ENCODE data around the gene INHBE. TPM values are rescaled to one million over a fixed set of nuclear protein-coding genes. Genes with fewer than 3 reads are reported as not detected.

Gene INHBE
- 0.34 and 1.5 TPM in 2 replicates for total RNA-seq

DNA sequence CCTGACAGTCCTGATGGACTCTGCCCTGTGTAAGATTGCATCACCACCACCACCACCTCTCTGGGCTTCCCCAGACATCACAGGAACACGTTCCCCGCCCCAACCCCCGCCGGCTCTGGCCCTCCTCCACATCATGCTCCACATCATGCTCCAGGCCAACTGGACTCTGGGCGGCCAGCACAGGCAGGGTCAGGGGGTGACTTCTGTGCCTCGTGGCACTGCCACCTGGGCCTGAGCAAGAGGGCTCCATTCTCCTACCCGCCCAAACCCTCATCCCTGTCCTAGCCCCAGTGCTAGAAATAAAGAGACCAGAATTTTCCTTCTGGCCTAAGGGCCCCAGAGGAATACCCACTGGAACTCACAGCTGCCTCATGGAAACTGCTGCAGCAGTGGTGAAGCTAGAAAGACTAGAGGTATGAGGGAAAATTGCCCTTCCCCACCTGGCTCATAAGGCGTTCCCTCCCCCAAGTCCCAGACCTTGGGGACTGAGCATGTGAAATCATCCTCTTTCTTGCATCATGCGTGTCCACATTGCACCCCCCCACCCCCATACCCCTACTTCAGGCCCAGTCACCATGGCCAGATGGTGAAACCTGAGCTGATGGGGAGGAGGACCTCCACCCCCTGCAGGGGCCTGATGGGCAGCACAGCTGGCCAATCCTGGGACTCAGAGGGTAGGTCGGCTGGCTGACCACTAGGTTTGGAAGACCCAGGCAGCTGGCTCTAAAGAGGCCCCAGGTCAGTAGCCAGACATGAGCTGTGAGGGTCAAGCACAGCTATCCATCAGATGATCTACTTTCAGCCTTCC is at the start of gene INHBE:
TSS of gene INHBE (plus strand) at position 742 of the 808 bp plus-strand sequence. CDS start 230 bp downstream, outside the sequence.

GRCh38 chr12:57430931-57431566 is 24.1 kb upstream of the INHBE start, which contains the start of gene R3HDM2:
Gene R3HDM2, minus strand, starts transcription at chr12:57431043. Its CDS starts 120,615 bp downstream, at chr12:57310428.

DNA sequence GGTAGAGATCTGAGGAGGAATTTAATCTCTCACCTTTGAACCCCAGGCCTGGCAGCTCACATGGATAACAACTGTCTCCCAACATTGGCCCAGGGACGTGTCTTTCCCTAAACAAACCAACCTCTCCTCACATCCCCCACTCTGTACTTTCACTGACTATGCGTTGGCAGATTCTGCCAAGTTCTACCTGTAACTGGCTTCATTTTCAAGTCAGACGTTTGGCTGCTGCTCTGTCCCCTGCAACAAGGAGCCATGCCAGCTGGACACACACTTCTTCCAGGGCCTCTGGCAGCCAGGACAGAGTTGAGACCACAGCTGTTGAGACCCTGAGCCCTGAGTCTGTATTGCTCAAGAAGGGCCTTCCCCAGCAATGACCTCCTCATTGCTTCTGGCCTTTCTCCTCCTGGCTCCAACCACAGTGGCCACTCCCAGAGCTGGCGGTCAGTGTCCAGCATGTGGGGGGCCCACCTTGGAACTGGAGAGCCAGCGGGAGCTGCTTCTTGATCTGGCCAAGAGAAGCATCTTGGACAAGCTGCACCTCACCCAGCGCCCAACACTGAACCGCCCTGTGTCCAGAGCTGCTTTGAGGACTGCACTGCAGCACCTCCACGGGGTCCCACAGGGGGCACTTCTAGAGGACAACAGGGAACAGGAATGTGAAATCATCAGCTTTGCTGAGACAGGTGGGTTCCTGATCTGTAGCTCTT is 20.4 kb upstream of the INHBE start, which contains the start of gene INHBC:
TSS of gene INHBC (plus strand) at position 268 of the 707 bp plus-strand sequence. CDS start at position 371, 103 bp downstream.

DNA sequence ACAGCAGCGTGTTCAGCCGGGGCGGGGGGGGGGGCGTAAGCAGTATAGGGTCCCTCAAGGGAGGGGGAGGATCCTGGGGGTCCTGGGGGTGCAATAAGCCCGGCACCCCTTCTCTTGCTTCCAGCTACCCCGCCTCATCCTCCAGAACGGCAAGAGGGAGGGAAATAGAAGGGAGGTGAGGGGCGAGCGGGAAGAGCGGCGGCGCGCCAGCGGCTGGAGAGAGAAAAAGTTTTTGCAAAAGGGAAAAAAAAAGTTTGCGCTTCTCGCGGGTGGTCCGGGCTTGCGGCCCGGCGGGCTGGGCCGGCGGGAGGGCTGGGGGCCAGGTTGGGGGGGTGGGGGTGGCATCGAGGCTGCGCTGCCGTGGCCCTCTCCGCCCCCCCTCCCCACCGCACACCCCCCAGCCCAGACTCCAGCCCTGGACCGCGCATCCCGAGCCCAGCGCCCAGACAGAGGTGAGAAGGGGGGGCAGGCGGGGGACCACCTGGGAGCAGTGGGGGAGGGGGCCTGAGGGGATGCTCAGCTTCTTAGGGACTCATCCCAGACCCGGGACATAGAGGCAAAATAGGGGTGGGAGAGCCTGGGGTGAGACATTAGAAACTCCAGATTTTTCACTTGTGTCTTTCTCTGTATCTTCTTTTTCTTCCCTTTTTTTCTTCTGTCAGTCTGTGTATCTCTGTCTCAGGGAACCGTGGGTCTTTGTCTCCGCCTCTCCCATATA is 4.8 kb downstream of the INHBE start, which contains the start of gene GLI1:
TSS of gene GLI1 (plus strand) at position 36 of the 718 bp plus-strand sequence. CDS start 3,907 bp downstream, outside the sequence.

GRCh38 chr12:57479376-57480115 is 24.4 kb downstream of the INHBE start, which contains the start of gene ARHGAP9:
Gene ARHGAP9, minus strand, starts transcription at chr12:57479866. Its CDS starts 460 bp downstream, at chr12:57479406.

DNA sequence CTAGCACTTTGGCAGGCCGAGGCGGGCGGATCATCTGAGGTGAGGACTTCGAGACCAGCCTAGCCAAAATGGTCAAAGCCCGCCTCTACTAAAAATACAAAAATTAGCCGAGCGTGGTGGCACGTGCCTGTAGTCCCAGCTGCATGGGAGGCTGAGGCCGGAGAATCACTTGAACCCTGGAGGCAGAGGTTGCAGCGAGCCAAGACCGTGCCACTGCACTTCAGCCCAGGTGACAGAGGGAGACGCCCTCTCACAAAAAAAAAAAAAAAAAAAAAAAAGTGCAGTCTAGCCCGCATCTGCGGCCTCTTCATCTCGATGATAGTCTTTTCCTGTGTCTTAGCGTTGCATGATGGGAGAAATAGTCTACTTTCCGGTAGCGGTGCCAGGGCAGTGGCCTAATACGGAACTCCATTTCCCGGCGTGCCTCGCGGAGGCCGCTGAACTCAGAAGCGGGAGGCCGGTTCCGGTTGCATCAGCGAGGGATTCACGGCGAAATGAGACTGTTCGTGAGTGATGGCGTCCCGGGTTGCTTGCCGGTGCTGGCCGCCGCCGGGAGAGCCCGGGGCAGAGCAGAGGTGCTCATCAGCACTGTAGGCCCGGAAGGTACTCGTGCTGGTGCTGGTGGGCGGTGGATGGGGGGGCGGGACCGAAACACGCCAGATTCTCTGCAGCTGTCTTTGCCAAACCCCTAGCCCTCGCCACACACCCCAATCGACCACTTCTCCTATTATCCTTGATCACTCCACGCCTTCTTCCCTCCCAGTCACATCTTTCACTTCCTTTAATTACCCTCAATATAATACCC is 32.7 kb downstream of the INHBE start, which contains the start of gene MARS1:
TSS of gene MARS1 (plus strand) at position 472 of the 805 bp plus-strand sequence. CDS start at position 495, 23 bp downstream.

Other genes starting within 250 kb of the INHBE start
- gene NXPH4, start 238.5 kb upstream of the INHBE start, total RNA-seq, result 1.0 and 14.2 TPM in 2 replicates
- 379 and 408 TPM in 2 replicates for gene SHMT2, start 225.6 kb upstream of the INHBE start, total RNA-seq
- 0.34 and 0.36 TPM in 2 replicates for gene STAC3, start 204.1 kb upstream of the INHBE start, total RNA-seq
- 10.9 and 28.5 TPM in 2 replicates for gene R3HDM2, start 24.3 kb upstream of the INHBE start, total RNA-seq
- not detected in 2 replicates for gene INHBC, start 20.5 kb upstream of the INHBE start, total RNA-seq
- under 0.01 and 0.14 TPM in 2 replicates for gene GLI1, start 4.5 kb downstream of the INHBE start, total RNA-seq
- gene ARHGAP9, start 24.6 kb downstream of the INHBE start, total RNA-seq, result not detected in 2 replicates
- gene MARS1, start 32.8 kb downstream of the INHBE start, total RNA-seq, result 351 and 458 TPM in 2 replicates
- gene DDIT3, start 65.2 kb downstream of the INHBE start, total RNA-seq, result 128 and 270 TPM in 2 replicates
- 3.4 and 19.0 TPM in 2 replicates for gene MBD6, start 67.5 kb downstream of the INHBE start, total RNA-seq
- 68.7 and 104 TPM in 2 replicates for gene DCTN2, start 91.9 kb downstream of the INHBE start, total RNA-seq
- under 0.01 and 0.21 TPM in 2 replicates for gene KIF5A, start 94.7 kb downstream of the INHBE start, total RNA-seq
- gene PIP4K2C, start 135.9 kb downstream of the INHBE start, total RNA-seq, result 47.8 and 62.5 TPM in 2 replicates
- 3.1 and 7.0 TPM in 2 replicates for gene DTX3, start 149.5 kb downstream of the INHBE start, total RNA-seq
- gene ARHGEF25, start 156.1 kb downstream of the INHBE start, total RNA-seq, result under 0.01 and 0.43 TPM in 2 replicates
- 0.07 TPM in 1 of 2 replicates, not detected in the other for gene B4GALNT1, start 177.9 kb downstream of the INHBE start, total RNA-seq
- 188 and 209 TPM in 2 replicates for gene OS9, start 238.8 kb downstream of the INHBE start, total RNA-seq

All from nasal cavity respiratory epithelium epithelial cell of viscerocranial mucosa (primary cell).